22Rv1 (cell line): Measurements from ENCODE around the gene SLC2A1.

Source experiments
- ZFX ChIP-seq: fragments of 450-650 bp; IDR thresholded peaks from 2 replicates; pipeline ENCODE4 v1.6.1; 2017; ENCODE audit warnings: antibody characterized with exemption, borderline replicate concordance
- TF ChIP-seq, protein P1 (sequence below): fragments of 450-650 bp; IDR thresholded peaks from 2 replicates; pipeline ENCODE4 v1.5.1; 2017; ENCODE audit warnings: mild to moderate bottlenecking

DNA sequence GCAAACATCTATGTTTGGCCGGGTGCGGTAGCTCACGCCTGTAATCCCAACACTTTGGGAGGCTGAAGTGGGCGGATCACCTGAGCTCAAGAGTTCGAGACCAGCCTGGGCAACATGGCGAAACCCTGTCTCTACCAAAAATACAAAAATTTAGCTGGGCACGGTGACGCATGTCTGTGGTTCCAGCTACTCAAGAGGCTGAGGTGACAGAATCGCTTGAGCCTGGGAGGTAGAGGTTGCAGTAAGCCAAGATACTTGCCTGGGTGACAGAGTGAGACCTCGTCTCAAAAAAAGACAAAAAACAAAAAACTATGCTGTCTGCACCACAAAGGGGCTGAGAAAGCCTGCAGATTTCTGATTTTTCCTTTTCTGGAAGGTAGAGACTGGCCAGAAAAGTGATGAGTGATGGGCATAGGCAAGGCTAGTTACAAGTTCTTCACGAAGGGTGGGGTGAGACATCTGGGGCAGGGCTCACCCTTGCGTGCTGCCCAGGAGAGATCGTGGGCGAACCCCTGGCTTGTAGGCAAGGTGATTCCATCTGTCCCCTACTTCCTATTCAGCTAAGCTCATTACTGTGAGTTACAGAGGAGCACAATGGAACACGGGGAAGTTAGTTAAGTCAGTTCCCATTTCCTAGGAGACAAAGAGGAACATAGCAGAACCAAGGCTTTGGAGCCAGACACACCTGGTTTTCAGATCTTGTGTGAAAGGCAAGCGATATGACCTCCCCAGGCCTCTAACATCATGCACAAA, 3.2 kb downstream of the SLC2A1 start:
- TF ChIP-seq, protein P1, sequence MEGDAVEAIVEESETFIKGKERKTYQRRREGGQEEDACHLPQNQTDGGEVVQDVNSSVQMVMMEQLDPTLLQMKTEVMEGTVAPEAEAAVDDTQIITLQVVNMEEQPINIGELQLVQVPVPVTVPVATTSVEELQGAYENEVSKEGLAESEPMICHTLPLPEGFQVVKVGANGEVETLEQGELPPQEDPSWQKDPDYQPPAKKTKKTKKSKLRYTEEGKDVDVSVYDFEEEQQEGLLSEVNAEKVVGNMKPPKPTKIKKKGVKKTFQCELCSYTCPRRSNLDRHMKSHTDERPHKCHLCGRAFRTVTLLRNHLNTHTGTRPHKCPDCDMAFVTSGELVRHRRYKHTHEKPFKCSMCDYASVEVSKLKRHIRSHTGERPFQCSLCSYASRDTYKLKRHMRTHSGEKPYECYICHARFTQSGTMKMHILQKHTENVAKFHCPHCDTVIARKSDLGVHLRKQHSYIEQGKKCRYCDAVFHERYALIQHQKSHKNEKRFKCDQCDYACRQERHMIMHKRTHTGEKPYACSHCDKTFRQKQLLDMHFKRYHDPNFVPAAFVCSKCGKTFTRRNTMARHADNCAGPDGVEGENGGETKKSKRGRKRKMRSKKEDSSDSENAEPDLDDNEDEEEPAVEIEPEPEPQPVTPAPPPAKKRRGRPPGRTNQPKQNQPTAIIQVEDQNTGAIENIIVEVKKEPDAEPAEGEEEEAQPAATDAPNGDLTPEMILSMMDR = no peak
- TF ChIP-seq ZFX = no peak
